Loucy (cell line): ENCODE results near the gene INO80B.

ENCODE experiments used
- CTCF ChIP-seq: fragments of 200-600 bp; sonication (generic); conservative IDR thresholded peaks from 2 replicates; pipeline ENCODE4 v1.5.1; 2014; ENCODE audit warnings: mild to moderate bottlenecking, antibody characterized with exemption, low read length
- EZH2phosphoT487 ChIP-seq: fragments of 200-600 bp; IDR thresholded peaks from 2 replicates; pipeline ENCODE4 v1.6.1; 2018; ENCODE audit warnings: antibody characterized with exemption, mild to moderate bottlenecking, moderate library complexity, borderline replicate concordance

GRCh38 chr2:74501335-74502071, 46.6 kb downstream of the INO80B start:
- no peak for TF ChIP-seq CTCF
- TF ChIP-seq EZH2phosphoT487: no peak
